Measurements from ENCODE around the gene AFF3. TPM values are rescaled to one million over a fixed set of nuclear protein-coding genes. Genes with fewer than 3 reads are reported as not detected.

AFF3 gene
- total RNA-seq, 1 experiment from 2014 or later: 0.61 TPM

DNA sequence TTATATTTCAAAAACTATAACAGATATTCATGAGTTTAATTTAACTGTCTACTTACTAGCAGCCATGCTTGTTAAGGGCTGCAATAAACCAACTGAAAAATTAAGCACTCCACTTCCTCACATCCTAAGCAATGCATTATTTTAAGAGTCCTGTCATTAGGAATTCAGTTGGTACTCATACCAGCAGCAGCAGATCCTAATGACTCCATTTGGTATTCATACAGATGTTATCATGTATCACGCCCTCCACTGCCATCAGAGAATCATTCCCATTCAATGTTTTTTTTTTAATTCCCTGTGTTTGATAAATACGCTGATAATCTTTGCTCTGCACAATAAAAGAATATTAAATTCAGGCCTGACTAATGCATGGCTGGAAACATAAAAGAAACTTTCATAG is 236.8 kb downstream of the AFF3 start (continued):
- TF ChIP-seq, protein P1, sequence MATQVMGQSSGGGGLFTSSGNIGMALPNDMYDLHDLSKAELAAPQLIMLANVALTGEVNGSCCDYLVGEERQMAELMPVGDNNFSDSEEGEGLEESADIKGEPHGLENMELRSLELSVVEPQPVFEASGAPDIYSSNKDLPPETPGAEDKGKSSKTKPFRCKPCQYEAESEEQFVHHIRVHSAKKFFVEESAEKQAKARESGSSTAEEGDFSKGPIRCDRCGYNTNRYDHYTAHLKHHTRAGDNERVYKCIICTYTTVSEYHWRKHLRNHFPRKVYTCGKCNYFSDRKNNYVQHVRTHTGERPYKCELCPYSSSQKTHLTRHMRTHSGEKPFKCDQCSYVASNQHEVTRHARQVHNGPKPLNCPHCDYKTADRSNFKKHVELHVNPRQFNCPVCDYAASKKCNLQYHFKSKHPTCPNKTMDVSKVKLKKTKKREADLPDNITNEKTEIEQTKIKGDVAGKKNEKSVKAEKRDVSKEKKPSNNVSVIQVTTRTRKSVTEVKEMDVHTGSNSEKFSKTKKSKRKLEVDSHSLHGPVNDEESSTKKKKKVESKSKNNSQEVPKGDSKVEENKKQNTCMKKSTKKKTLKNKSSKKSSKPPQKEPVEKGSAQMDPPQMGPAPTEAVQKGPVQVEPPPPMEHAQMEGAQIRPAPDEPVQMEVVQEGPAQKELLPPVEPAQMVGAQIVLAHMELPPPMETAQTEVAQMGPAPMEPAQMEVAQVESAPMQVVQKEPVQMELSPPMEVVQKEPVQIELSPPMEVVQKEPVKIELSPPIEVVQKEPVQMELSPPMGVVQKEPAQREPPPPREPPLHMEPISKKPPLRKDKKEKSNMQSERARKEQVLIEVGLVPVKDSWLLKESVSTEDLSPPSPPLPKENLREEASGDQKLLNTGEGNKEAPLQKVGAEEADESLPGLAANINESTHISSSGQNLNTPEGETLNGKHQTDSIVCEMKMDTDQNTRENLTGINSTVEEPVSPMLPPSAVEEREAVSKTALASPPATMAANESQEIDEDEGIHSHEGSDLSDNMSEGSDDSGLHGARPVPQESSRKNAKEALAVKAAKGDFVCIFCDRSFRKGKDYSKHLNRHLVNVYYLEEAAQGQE (IDR thresholded peaks at IDR 0.05; ENCODE audit: low read depth): no peak

DNA sequence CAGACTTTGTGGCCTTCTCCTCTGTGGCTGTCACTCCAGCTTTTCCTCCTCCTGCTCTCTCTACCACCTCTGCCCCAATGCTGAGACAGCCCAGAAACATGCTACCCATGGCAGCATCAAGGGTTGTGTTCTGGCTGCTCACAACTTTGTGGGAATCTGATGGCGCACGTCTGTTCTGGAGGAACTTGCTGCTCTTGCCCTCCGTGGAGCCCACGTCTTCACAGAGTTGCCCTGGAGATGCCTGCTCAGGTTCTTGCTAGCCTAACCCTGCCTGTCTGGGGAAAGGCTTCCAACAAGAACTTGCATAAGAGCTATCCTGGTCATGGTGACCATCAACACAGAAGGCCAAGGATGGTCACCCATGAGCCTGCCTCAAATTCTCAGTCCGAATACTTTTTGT is 237.4 kb downstream of the AFF3 start:
- no peaks in the 10 kb centered on the region for H3K4me1 ChIP-seq (ENCODE audit: control insufficient read depth in 1 of 2, insufficient read depth in 2 of 2, low read length in 2 of 2)
- H3K4me2 ChIP-seq (ENCODE audit: low read length): no peak overlapping the region
- no peak overlapping the region for H3K4me3 ChIP-seq (replicated peaks in 1 of 2; ENCODE audit: low read depth in 1 of 2, low read length in 2 of 2)
- CTCF ChIA-PET: no interaction called here
- H3K9me2 ChIP-seq (ENCODE audit: insufficient read depth): no peaks in the 10 kb centered on the region
- POLR2A ChIA-PET: no interaction called here
- no peaks in the 10 kb centered on the region for H3K79me2 ChIP-seq (ENCODE audit: insufficient read depth, low read length)
- H3K9ac ChIP-seq (ENCODE audit: low read length): no peak overlapping the region
- BruUV-seq (replicated peaks): no TSS peak
- H3K27me3 ChIP-seq (ENCODE audit: insufficient read depth, low read length): peaks cover 79% of the 10 kb centered on the region
- no peaks in the 10 kb centered on the region for H3K9me3 ChIP-seq (ENCODE audit: control insufficient read depth in 1 of 2, insufficient read depth in 1 of 2, low read depth in 1 of 2, low read length in 2 of 2)
- RAD21 ChIA-PET (ENCODE audit: low non-redundant PET in 1 of 2, low total read pairs in 2 of 2, uncharacterized antibody in 2 of 2, unreplicated experiment in 2 of 2): no interaction called here
- H4K20me1 ChIP-seq (ENCODE audit: insufficient read depth): no peaks in the 10 kb centered on the region
- intact Hi-C loops (cut with micrococcal nuclease): no loop called here
- ATAC-seq: no peak
- H2AFZ ChIP-seq (ENCODE audit: low read depth, low read length, poor library complexity, severe bottlenecking): no peak overlapping the region
- H3K27ac ChIP-seq (ENCODE audit: low read depth, low read length): no peak overlapping the region
- DNase-seq (ENCODE audit: low read depth, low spot score): no peak
- no peaks in the 10 kb centered on the region for H3K36me3 ChIP-seq (ENCODE audit: control insufficient read depth in 1 of 2, insufficient read depth in 2 of 2, low read length in 2 of 2)
- TF ChIP-seq EGR1 (IDR thresholded peaks at IDR 0.05; ENCODE audit: low read depth): no peak
- TF ChIP-seq, protein P2, sequence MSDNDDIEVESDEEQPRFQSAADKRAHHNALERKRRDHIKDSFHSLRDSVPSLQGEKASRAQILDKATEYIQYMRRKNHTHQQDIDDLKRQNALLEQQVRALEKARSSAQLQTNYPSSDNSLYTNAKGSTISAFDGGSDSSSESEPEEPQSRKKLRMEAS (IDR thresholded peaks at IDR 0.05): no peak
- no peak for TF ChIP-seq FOSL1 (IDR thresholded peaks at IDR 0.05; ENCODE audit: low read depth)
- TF ChIP-seq EZH2 (IDR thresholded peaks at IDR 0.05): no peak
- TF ChIP-seq TCF7L2 (IDR thresholded peaks at IDR 0.05; ENCODE audit: borderline replicate concordance, extremely low read depth, insufficient read depth, insufficient read length): no peak
- TF ChIP-seq POLR2A (IDR thresholded peaks at IDR 0.05; ENCODE audit: borderline replicate concordance, extremely low read depth, insufficient read depth, insufficient read length): no peak
- no peak for TF ChIP-seq SIN3A (IDR thresholded peaks at IDR 0.05; ENCODE audit: low read depth)
- no peak for TF ChIP-seq ZNF274 (IDR thresholded peaks at IDR 0.05; ENCODE audit: low read depth, low read length)
- no peak for TF ChIP-seq ELF1 (IDR thresholded peaks at IDR 0.05; ENCODE audit: borderline replicate concordance, low read depth)
- no peak for TF ChIP-seq SRF (IDR thresholded peaks at IDR 0.05; ENCODE audit: low read depth)
- TF ChIP-seq, protein P3, sequence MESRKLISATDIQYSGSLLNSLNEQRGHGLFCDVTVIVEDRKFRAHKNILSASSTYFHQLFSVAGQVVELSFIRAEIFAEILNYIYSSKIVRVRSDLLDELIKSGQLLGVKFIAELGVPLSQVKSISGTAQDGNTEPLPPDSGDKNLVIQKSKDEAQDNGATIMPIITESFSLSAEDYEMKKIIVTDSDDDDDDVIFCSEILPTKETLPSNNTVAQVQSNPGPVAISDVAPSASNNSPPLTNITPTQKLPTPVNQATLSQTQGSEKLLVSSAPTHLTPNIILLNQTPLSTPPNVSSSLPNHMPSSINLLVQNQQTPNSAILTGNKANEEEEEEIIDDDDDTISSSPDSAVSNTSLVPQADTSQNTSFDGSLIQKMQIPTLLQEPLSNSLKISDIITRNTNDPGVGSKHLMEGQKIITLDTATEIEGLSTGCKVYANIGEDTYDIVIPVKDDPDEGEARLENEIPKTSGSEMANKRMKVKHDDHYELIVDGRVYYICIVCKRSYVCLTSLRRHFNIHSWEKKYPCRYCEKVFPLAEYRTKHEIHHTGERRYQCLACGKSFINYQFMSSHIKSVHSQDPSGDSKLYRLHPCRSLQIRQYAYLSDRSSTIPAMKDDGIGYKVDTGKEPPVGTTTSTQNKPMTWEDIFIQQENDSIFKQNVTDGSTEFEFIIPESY (IDR thresholded peaks at IDR 0.05; ENCODE audit: extremely low read depth, insufficient replicate concordance, low read length): no peak
- TF ChIP-seq ZFX (IDR thresholded peaks at IDR 0.05): no peak
- TF ChIP-seq CBX3 (IDR thresholded peaks at IDR 0.05; ENCODE audit: low read depth): no peak
- TF ChIP-seq EZH2phosphoT487 (IDR thresholded peaks at IDR 0.05; ENCODE audit: borderline replicate concordance): no peak
- TF ChIP-seq, protein P4, sequence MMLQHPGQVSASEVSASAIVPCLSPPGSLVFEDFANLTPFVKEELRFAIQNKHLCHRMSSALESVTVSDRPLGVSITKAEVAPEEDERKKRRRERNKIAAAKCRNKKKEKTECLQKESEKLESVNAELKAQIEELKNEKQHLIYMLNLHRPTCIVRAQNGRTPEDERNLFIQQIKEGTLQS (IDR thresholded peaks at IDR 0.05): no peak
- TF ChIP-seq RAD21 (IDR thresholded peaks at IDR 0.05; ENCODE audit: low read depth): no peak
- TF ChIP-seq, protein P1 (IDR thresholded peaks at IDR 0.05; ENCODE audit: low read depth): no peak
- no peak for TF ChIP-seq CEBPB (IDR thresholded peaks at IDR 0.05; ENCODE audit: low read depth)

Measured in HCT116 (cell line).